HS-5 (cell line): ENCODE data around the gene PPP2R2D.

ENCODE experiments used
- DNase-seq: peaks from one replicate; pipeline ENCODE4 v3.0.0-alpha.2; 2012; ENCODE audit warnings: low read depth

The PPP2R2D gene

DNA sequence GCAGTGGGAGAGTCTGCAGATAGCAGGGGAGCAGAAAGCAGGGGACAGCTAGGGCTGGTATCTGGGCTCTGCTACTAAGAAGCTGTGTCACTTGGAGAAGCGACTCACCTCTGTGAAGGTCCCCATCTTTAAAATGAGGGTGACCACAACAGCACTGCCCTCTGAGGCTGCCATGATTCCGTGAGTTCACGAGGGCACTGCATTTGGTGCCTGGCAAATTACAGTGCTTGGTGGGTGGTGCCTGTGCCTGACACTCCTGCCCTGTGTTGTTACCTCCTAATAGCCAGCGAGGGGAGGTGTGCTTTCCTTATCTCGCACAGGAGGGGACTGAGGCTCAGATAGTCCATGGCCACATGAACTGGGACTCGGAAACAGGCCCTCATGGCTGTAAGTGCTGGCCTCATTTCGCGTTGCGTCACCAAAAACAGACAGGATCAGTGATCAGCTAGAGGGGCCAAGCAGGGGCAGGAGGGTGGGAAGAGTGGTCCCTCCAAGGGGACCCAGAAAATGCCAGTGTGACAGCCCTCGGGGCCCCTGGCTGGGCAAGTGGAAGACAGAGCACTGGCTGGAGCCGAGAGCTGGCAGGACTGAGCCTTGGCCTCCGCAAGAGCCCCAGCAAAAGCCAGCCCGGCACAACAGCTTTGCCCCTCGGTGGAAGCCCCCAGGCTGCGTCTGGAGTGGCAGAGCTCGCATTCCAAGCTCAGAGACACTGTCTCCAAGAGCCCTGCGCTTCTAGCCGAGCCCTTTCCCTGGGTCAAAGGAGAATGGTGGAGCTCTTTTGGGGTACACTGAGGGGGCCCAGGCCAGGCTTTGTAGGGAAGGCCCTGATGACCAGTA, 98.3 kb downstream of the PPP2R2D start:
- no peak for DNase-seq

- DNase-seq = no peak
Measured at GRCh38 chr10:132001238-132001972, 100.6 kb downstream of the PPP2R2D start.

DNA sequence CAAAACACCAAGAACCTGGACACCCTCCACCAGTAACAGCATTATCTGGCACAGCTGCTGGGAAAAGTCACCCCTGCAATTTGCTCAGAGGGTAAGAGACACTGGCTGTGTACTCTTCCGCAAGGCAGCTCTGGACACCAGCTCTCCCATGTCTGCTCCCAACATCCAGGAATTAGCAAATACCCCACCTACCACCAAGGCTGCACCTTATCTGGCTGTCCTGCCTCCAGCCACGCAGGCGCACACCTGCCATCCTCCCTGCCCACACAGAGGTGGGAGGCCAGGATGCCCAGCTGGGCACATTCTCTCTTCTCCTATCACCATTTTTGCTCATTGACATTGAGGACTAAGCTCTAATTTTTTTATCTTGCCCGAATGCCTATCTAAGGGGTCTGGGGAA, 101.2 kb downstream of the PPP2R2D start:
- DNase-seq = no peak

- no peak for DNase-seq
Measured at GRCh38 chr10:132003282-132003924, 102.6 kb downstream of the PPP2R2D start.

GRCh38 chr10:132004052-132004451, 103.2 kb downstream of the PPP2R2D start:
- no peak for DNase-seq

DNA sequence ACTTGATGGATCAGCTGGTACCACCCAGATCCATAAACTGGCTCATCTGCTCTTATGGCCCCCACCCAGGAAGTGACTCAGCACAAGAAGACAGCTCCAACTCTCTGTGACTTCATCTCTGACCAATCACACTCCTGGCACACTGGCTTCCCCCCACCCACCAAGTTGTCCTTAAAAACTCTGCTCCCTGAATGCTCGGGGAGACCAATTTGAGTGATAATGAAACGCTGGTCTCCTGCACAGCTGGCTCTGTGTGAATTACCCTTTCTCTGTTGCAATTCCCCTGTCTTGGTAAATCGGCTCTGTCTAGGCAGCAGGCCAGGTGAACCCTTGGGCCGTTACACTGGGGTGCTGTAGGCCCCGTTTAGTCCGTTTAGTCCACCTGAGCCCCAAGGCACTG, 104.3 kb downstream of the PPP2R2D start:
- no peak for DNase-seq

DNA sequence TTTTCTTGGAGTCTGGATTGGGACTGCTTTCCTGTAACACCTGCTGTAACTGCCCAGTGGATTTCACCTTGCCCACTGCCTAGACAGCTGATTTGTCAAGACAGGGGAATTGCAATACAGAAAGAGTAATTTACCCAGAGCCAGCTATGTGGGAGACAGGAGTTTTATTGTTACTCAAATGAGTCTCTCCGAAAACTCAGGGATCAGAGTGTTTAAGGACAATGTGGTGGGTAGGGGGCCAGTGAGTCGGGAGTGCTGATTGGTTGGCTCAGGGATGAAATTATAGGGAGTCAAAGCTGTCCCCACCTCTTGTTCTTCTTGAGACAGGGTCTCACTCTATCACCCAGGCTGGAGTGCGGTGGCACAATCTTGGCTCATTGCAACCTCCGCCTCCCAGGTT, 106.2 kb downstream of the PPP2R2D start:
- DNase-seq = no peak

GRCh38 chr10:132007681-132008080, 106.9 kb downstream of the PPP2R2D start:
- no peak for DNase-seq
